Spleen (tissue), 11 donors: ENCODE measurements around the gene GPR135. TPM values are rescaled to one million over a fixed set of nuclear protein-coding genes. Genes with fewer than 3 reads are reported as not detected.

Source experiments
- DNase-seq: peaks from one replicate; pipeline ENCODE4 v3.0.0-alpha.2; 2020
- H3K27ac ChIP-seq, 8 donors: fragments of 200-600 bp; sonication (generic) in 7 of 8; 1 replicate in 4 of 8; 2 replicates in 4 of 8; pipeline versions ENCODE4 v1.5.0 to v1.8.0; 2016 to 2021; ENCODE audit warnings: inconsistent platforms in 4 of 8, mild to moderate bottlenecking in 4 of 8, moderate library complexity in 1 of 8
- H3K27me3 ChIP-seq, 7 donors: fragments of 200-600 bp; sonication (generic) in 6 of 7; replicated peaks in 1 of 7; 1 replicate in 4 of 7; 2 replicates in 3 of 7; pipeline versions ENCODE4 v1.5.0 to v1.8.0; 2016 to 2021; ENCODE audit warnings: inconsistent platforms in 3 of 7, mild to moderate bottlenecking in 1 of 7
- H3K36me3 ChIP-seq, 6 donors: fragments of 200-600 bp; sonication (generic) in 5 of 6; 1 replicate in 4 of 6; 2 replicates in 2 of 6; pipeline versions ENCODE4 v1.5.0 to v1.8.0; 2016 to 2021; ENCODE audit warnings: inconsistent platforms in 2 of 6
- H3K4me1 ChIP-seq, 6 donors: fragments of 200-600 bp; sonication (generic) in 5 of 6; 1 replicate in 3 of 6; 2 replicates in 3 of 6; pipeline versions ENCODE4 v1.5.0 to v1.8.0; 2016 to 2021; ENCODE audit warnings: inconsistent platforms in 3 of 6
- H3K4me3 ChIP-seq, 8 donors: fragments of 200-600 bp; sonication (generic) in 7 of 8; 1 replicate in 4 of 8; 2 replicates in 4 of 8; pipeline versions ENCODE4 v1.5.0 to v1.8.0; 2016 to 2021; ENCODE audit warnings: inconsistent platforms in 4 of 8, mild to moderate bottlenecking in 4 of 8, moderate library complexity in 2 of 8
- H3K9me3 ChIP-seq, 8 donors: fragments of 200-600 bp; sonication (generic) in 7 of 8; 1 replicate in 4 of 8; 2 replicates in 4 of 8; pipeline versions ENCODE4 v1.5.0 to v1.8.0; 2016 to 2021; ENCODE audit warnings: inconsistent platforms in 4 of 8
- POLR2A ChIP-seq, 3 donors: fragments of 450-650 bp; IDR thresholded peaks; one replicate each; pipeline ENCODE4 v1.5.1; 2017; ENCODE audit warnings: antibody characterized with exemption in 3 of 3, mild to moderate bottlenecking in 1 of 3
- POLR2AphosphoS5 ChIP-seq, 3 donors: sonication (generic); formaldehyde crosslinking; IDR thresholded peaks; one replicate each; pipeline ENCODE4 v1.5.1; 2017; ENCODE audit warnings: antibody characterized with exemption in 3 of 3
- WGBS, 5 donors: extraction: QIAGEN DNeasy Blood & Tissue Kit in 3 of 5; methylation state at CpG; one replicate each; pipeline versions ENCODE4 v1.1.5 to v1.1.7; 2013 to 2018; 5-methylcytosine and 5-hydroxymethylcytosine counted together
- intact Hi-C: fragments of 100-400 bp; cut with DNase I; formaldehyde crosslinking; loops from one replicate; pipeline ENCODE4 v1.15.0; 2023; ENCODE audit warnings: low total_unique reads
- polyA plus RNA-seq, 3 donors: library from polyadenylated mRNA; stranded (reverse); fragments of 200-250 nt; gene quantifications; one replicate each; pipeline ENCODE4 v1.2.1, GENCODE V29; 2013
- total RNA-seq, 7 donors: library from RNA; depleted of rRNA in 3 of 7; stranded (reverse); fragments of >200 nt in 3 of 7; fragmentation: NEBNext Ultra II Directional in 4 of 7; extraction: Animal tissue kit (Norgen Biotek cat#: 25700) in 4 of 7; gene quantifications; one replicate each; pipeline versions ENCODE4 v1.1.0 to v1.2.1, GENCODE V29; 2016 to 2021
- TF ChIP-seq, protein P1 (sequence below), 11 experiments: fragments of 200-600 bp in 7 of 11; fragments of 450-650 bp in 4 of 11; sonication (generic) in 4 of 11; IDR thresholded peaks in 8 of 11; conservative IDR thresholded peaks in 3 of 11; 1 replicate in 7 of 11; 2 replicates in 4 of 11; pipeline versions ENCODE4 v1.4.0 to v1.8.0; 2016 to 2021; ENCODE audit warnings: antibody characterized with exemption in 11 of 11, inconsistent platforms in 4 of 11, mild to moderate bottlenecking in 1 of 11
- donor health status: healthy with polysubstance abuse.
- donor health status: DM: no; HTN: no; CAD: no; lungs with moderate emphysema.
- donor health status: DM: no; HTN: no; CAD: no.
- donor health status: Bipolar disorder and iron deficiency.
- donor health status: healthy.
- donor health status: DM: no; HTN: no; CAD: no.
- donor health status: DM: yes; HTN: yes; CAD: no.

GPR135 gene
- total and polyA plus RNA-seq, 10 donors = 0.27 to 8.3 (median 2.7) TPM

DNA sequence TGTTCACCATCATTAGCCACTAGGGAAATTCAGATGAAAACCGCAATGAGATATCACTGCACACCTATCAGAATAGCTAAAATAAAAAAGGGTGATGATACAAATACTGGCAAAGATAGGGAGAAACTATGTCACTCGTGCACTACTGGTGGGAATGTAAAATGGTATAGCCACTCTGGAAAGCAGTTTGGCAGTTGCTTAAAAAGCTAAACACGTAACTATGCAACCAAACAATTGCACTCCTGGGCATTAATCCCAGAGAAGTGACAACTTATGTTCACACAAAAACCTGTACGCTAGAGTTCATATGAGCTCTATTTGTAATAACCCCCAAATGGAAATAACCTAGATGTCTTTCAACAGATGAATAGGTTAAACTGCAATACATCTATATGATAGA lies 35.4 kb downstream of the GPR135 start:
- H3K9me3 ChIP-seq = no peaks in the 10 kb centered on the region
- H3K27ac ChIP-seq = no peak overlapping the region
- DNase-seq = no peak
- H3K4me1 ChIP-seq = peaks cover 0 to 21% (median 7%) of the 10 kb centered on the region in 6 donors
- H3K36me3 ChIP-seq = no peaks in the 10 kb centered on the region
- intact Hi-C loops = no loop called here
- TF ChIP-seq, protein P1, sequence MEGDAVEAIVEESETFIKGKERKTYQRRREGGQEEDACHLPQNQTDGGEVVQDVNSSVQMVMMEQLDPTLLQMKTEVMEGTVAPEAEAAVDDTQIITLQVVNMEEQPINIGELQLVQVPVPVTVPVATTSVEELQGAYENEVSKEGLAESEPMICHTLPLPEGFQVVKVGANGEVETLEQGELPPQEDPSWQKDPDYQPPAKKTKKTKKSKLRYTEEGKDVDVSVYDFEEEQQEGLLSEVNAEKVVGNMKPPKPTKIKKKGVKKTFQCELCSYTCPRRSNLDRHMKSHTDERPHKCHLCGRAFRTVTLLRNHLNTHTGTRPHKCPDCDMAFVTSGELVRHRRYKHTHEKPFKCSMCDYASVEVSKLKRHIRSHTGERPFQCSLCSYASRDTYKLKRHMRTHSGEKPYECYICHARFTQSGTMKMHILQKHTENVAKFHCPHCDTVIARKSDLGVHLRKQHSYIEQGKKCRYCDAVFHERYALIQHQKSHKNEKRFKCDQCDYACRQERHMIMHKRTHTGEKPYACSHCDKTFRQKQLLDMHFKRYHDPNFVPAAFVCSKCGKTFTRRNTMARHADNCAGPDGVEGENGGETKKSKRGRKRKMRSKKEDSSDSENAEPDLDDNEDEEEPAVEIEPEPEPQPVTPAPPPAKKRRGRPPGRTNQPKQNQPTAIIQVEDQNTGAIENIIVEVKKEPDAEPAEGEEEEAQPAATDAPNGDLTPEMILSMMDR (IDR thresholded peaks at IDR 0.05 in 8 of 11, conservative IDR thresholded peaks at IDR 0.05 in 3 of 11) = no peak
- TF ChIP-seq POLR2A (IDR thresholded peaks at IDR 0.05) (no peak), POLR2AphosphoS5 (IDR thresholded peaks at IDR 0.05) (no peak)
- no peak overlapping the region for H3K4me3 ChIP-seq
- 92 to 97% (median 95%) methylated on average over 4 of the region's 4 CpGs for WGBS, 5 donors
- no peaks in the 10 kb centered on the region for H3K27me3 ChIP-seq

DNA sequence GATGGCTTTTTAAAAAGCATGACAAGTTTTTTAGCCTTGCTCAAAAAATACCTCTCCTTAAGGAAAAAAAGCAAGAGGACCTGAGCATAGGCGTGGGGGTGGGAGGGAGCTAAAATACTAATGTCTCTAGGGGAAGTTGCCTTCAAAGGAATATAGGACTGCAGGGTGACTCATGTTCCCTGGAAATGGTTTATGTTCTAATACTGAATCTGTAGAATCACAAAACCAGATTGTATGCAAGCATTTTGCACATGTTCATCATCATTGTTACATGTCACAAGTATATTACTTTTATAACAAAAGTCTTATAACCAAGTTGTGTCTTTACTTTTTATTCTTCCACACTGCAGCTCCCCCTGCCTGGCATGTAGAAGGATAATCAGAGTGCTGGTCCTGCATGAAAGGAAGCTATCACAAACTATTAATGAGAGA lies 36.6 kb downstream of the GPR135 start:
- H3K9me3 ChIP-seq = no peaks in the 10 kb centered on the region
- no peaks in the 10 kb centered on the region for H3K36me3 ChIP-seq
- H3K27ac ChIP-seq = peak overlapping the region in 7 of 8 donors; percentile 29 to 71 (median 58)
- 58 to 77% (median 60%) methylated on average over 1 of the region's 1 CpG for WGBS, 5 donors
- H3K4me1 ChIP-seq = peaks cover 0 to 21% (median 7%) of the 10 kb centered on the region in 6 donors
- H3K27me3 ChIP-seq = no peaks in the 10 kb centered on the region
- DNase-seq = no peak
- intact Hi-C loops = no loop called here
- H3K4me3 ChIP-seq = no peak overlapping the region
- TF ChIP-seq, protein P1 (IDR thresholded peaks at IDR 0.05 in 8 of 11, conservative IDR thresholded peaks at IDR 0.05 in 3 of 11) = peak in 4 of 11 experiments; percentile 10 to 35 (median 24)
- TF ChIP-seq POLR2A (IDR thresholded peaks at IDR 0.05) = no peak

DNA sequence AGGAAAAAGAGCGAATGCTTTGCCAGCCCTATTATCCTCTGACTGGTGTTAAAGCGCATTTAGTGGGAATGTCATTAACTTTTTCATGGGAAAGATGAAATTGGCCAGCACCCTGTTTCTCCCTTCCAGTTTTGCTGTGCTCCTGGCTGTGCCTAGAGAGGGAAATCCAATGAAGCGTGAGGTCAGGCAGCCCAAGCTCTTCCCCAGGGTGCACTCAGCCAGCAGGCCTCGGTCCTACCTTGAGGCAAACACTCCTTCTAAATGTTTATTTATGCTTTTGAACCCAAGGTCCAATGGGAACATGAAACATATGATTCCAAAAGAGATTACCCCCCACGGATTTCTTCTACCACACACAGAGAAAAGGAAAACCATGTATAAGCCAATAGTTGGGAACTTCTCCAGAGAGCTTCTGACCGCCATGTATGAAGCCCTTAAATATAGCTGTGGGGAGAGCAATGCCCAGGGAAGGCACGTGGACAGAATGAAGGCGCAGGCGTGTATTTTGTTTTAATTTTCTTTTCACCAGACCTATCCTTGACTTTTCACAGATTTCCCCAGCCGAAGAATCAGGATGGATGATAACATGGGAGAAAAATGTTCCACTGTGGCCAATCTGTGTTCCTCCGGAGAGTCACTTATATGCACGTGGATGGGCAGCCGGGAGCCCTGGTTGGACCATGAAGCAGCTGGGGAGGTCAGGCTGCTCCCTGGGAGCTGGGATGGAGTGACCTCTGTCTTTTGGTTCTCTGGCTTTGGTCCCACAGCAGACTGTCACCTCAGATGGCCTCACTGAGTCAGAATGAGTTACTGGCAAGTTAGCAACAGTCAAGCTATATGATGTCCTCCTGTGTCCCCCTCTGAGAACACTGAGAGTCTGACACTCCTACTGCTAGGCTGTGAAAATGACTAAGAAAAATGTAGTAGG lies 37.3 kb downstream of the GPR135 start:
- Histone ChIP-seq H3K9me3 (no peaks in the 10 kb centered on the region), H3K4me3 (no peak overlapping the region), H3K36me3 (no peaks in the 10 kb centered on the region), H3K4me1 (peaks cover 0 to 21% (median 7%) of the 10 kb centered on the region in 6 donors), H3K27ac (peak overlapping the region in 7 of 8 donors; percentile 29 to 71 (median 58)), H3K27me3 (no peaks in the 10 kb centered on the region)
- DNase-seq = peak; percentile 69
- TF ChIP-seq POLR2AphosphoS5 (IDR thresholded peaks at IDR 0.05) = peak in 2 of 3 donors; percentile 24 to 58
- TF ChIP-seq, protein P1 (IDR thresholded peaks at IDR 0.05 in 8 of 11, conservative IDR thresholded peaks at IDR 0.05 in 3 of 11) = no peak
- 78 to 88% (median 82%) methylated on average over 13 of the region's 13 CpGs for WGBS, 5 donors
- intact Hi-C loops = no loop called here

DNA sequence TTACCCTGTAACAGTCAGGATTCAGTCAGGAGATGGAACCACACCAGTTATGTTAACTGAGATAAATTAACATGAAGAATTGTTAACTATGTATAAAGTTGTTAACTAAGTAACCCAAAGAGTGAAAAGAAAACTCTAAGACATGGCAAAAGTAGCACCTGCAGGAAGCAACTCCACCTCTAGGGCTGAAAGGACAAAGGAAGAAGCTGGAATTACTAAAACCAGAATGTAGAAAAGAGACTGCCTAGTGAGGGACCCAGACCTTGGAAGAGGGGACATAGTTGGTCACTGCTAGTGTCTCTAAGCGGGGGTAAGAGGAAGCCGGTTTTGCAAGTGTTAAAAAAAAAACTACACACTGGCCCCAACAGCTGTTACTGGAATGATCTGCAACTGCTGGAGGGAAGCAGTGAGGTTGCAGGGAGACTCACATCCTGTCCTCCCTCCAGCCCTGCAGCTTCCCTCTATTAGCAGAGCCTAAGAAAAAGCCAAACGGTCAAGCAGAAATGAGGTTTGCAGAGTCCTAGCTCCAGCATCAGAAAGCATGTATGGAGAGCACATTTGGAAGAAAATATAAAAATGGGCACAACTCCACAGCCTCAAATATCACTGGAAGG lies 39.8 kb downstream of the GPR135 start:
- peak overlapping the region in 7 of 8 donors; percentile 26 to 71 (median 59) for H3K27ac ChIP-seq
- no peak for DNase-seq
- peaks cover 0 to 32% (median 14%) of the 10 kb centered on the region in 6 donors for H3K4me1 ChIP-seq
- no peak overlapping the region for H3K4me3 ChIP-seq
- TF ChIP-seq, protein P1 (IDR thresholded peaks at IDR 0.05 in 8 of 11, conservative IDR thresholded peaks at IDR 0.05 in 3 of 11) = no peak
- TF ChIP-seq POLR2AphosphoS5 (IDR thresholded peaks at IDR 0.05) (no peak), POLR2A (IDR thresholded peaks at IDR 0.05) (no peak)
- H3K27me3 ChIP-seq = no peaks in the 10 kb centered on the region
- intact Hi-C loops = no loop called here
- H3K9me3 ChIP-seq = no peaks in the 10 kb centered on the region
- WGBS, 5 donors = 12 to 44% (median 27%) methylated on average over 3 of the region's 3 CpGs
- H3K36me3 ChIP-seq = no peaks in the 10 kb centered on the region
